ENCODE data around the gene CCDC50.

Gene CCDC50

GRCh38 chr3:191320316-191320715, 8.9 kb upstream of the CCDC50 start:
- no peak for DNase-seq

GRCh38 chr3:191321019-191321767, 8.0 kb upstream of the CCDC50 start:
- DNase-seq, result no peak

GRCh38 chr3:191324936-191325335, 4.3 kb upstream of the CCDC50 start:
- no peak for DNase-seq

- no peak for DNase-seq
Observed at GRCh38 chr3:191327526-191327925, 1.7 kb upstream of the CCDC50 start.

- DNase-seq, result peak in 1 of 4 experiments; percentile 1
Observed at GRCh38 chr3:191328383-191328961, 722 bp upstream of the CCDC50 start.

- DNase-seq, result peak; percentile 27 to 60 (median 44)
Observed at GRCh38 chr3:191329654-191330529, 698 bp downstream of the CCDC50 start, which contains the start of gene UTS2B. UTS2B (minus strand) TSS chr3:191330526; CDS start chr3:191282189, 48,337 bp downstream.

GRCh38 chr3:191330530-191331048, 1.4 kb downstream of the CCDC50 start:
- DNase-seq, result no peak

GRCh38 chr3:191331388-191331787, 2.2 kb downstream of the CCDC50 start:
- peak in 1 of 4 experiments; percentile 6 for DNase-seq

GRCh38 chr3:191333298-191333880, 4.2 kb downstream of the CCDC50 start:
- DNase-seq, result no peak

- peak in 2 of 4 experiments; percentile 17 to 20 for DNase-seq
Observed at GRCh38 chr3:191334346-191334893, 5.2 kb downstream of the CCDC50 start.

GRCh38 chr3:191336833-191337232, 7.6 kb downstream of the CCDC50 start:
- no peak for DNase-seq

GRCh38 chr3:191338177-191338488, 8.9 kb downstream of the CCDC50 start:
- DNase-seq, result no peak

GRCh38 chr3:191339316-191339917, 10.2 kb downstream of the CCDC50 start:
- DNase-seq, result peak in 1 of 4 experiments; percentile 11

- no peak for DNase-seq
Observed at GRCh38 chr3:191340351-191340750, 11.2 kb downstream of the CCDC50 start.

GRCh38 chr3:191340966-191341365, 11.8 kb downstream of the CCDC50 start:
- no peak for DNase-seq

GRCh38 chr3:191342006-191342405, 12.8 kb downstream of the CCDC50 start:
- no peak for DNase-seq

- no peak for DNase-seq
Observed at GRCh38 chr3:191342411-191342810, 13.2 kb downstream of the CCDC50 start.

- no peak for DNase-seq
Observed at GRCh38 chr3:191343115-191343514, 13.9 kb downstream of the CCDC50 start.

GRCh38 chr3:191343913-191344312, 14.7 kb downstream of the CCDC50 start:
- no peak for DNase-seq

GRCh38 chr3:191345334-191345733, 16.1 kb downstream of the CCDC50 start:
- no peak for DNase-seq

GRCh38 chr3:191347228-191347627, 18.0 kb downstream of the CCDC50 start:
- DNase-seq, result no peak

- no peak for DNase-seq
Observed at GRCh38 chr3:191348098-191348497, 18.9 kb downstream of the CCDC50 start.

All from suppressor macrophage (primary cell).